ENCODE measurements around the gene RHOH. TPM values are rescaled to one million over a fixed set of nuclear protein-coding genes. Genes with fewer than 3 reads are reported as not detected.

Gene RHOH
- total RNA-seq, 4 donors from 2014 or later = 0.91 to 3.5 (median 1.5) TPM

DNA sequence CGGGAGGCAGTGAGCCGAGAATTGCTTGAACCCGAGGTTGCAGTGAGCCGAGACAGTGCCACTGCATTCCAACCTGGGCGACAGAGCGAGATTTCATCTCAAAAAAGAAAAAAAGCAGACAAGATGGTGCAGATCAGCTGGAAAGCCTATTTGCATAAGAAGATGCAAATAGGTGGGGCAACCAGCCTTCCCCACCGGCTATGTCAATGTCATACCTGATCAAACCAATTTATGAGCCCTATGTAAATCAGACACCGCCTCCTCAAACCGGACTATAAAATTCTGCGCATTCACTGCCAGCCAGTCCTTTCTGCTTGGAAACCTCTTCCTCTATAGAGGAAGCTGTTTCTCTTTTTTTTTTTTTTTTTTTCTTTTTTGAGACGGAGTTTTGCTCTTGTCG is 73.8 kb downstream of the RHOH start:
- Histone ChIP-seq H3K4me1 (no peaks in the 10 kb centered on the region), H3K9me3 (no peaks in the 10 kb centered on the region), H3K36me3 (no peaks in the 10 kb centered on the region), H3K27me3 (no peaks in the 10 kb centered on the region), H3K4me3 (no peak overlapping the region), H3K27ac (no peak overlapping the region)
- no peak for DNase-seq (ENCODE audit: low spot score in 2 of 2)
- WGBS = 85% methylated on average over 12 of the region's 12 CpGs
- TF ChIP-seq, protein P1, sequence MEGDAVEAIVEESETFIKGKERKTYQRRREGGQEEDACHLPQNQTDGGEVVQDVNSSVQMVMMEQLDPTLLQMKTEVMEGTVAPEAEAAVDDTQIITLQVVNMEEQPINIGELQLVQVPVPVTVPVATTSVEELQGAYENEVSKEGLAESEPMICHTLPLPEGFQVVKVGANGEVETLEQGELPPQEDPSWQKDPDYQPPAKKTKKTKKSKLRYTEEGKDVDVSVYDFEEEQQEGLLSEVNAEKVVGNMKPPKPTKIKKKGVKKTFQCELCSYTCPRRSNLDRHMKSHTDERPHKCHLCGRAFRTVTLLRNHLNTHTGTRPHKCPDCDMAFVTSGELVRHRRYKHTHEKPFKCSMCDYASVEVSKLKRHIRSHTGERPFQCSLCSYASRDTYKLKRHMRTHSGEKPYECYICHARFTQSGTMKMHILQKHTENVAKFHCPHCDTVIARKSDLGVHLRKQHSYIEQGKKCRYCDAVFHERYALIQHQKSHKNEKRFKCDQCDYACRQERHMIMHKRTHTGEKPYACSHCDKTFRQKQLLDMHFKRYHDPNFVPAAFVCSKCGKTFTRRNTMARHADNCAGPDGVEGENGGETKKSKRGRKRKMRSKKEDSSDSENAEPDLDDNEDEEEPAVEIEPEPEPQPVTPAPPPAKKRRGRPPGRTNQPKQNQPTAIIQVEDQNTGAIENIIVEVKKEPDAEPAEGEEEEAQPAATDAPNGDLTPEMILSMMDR (IDR thresholded peaks at IDR 0.05) = no peak
- TF ChIP-seq EP300 (IDR thresholded peaks at IDR 0.05) (no peak), POLR2A (IDR thresholded peaks at IDR 0.05) (no peak), POLR2AphosphoS5 (IDR thresholded peaks at IDR 0.05) (no peak)

DNA sequence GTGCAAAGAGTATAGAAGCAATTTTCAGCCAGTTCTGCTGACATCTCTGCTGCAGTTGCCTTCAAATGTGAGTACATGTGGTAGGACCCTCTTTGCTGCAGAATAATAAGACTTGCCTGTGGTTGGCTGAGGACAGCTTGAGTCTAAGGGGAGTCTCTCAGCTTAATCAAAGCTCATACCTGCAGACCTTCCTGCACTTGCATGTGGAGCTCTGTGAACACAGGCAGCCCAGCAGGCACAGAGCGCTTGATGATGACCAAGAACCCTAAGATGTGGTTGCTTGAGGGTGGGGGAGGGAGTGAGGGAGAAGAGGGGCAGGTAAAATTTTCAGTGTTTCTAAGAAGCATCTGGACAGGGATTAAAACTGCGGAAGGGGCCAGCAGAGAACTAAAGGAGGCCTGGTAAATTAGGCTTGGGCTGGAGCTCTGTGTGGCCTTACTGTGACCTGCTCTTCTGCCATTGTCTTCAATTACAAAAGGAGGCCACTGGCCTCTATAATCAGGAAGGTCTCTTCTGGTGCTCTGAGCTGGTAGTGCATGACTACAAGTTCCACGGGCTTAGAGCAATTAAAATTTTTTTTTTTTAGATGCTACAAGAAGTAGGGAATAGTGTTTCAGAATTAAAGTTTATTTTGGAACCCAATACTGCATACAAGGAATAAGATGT is 78.4 kb downstream of the RHOH start:
- Histone ChIP-seq H3K36me3 (no peaks in the 10 kb centered on the region), H3K4me1 (no peaks in the 10 kb centered on the region), H3K4me3 (no peak overlapping the region), H3K9me3 (no peaks in the 10 kb centered on the region), H3K27me3 (no peaks in the 10 kb centered on the region), H3K27ac (no peak overlapping the region)
- WGBS = 85% methylated on average over 3 of the region's 3 CpGs
- no peak for DNase-seq (ENCODE audit: low spot score in 2 of 2)
- TF ChIP-seq EP300 (IDR thresholded peaks at IDR 0.05) (no peak), POLR2A (IDR thresholded peaks at IDR 0.05) (no peak), POLR2AphosphoS5 (IDR thresholded peaks at IDR 0.05) (no peak)
- TF ChIP-seq, protein P1 (IDR thresholded peaks at IDR 0.05) = no peak

DNA sequence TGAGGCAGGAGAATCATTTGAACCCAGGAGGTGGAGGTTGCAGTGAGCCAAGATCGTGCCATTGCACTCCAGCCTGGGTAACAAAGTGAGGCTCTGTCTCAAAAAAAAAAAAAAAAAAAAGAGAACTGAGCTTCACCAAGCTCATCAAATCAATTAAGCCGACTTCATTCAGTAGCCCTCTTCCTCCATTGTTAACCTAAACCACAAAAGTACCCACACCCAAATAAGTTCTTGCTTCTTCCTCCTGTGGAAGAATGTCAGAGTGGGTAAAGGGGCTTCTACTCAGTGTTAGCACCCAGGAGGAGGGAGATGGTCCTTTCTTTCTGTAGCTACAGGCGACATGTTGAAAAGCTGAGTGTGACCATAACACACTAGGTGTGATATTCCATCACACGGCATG is 79.7 kb downstream of the RHOH start:
- H3K4me1 ChIP-seq = no peaks in the 10 kb centered on the region
- H3K27ac ChIP-seq = no peak overlapping the region
- TF ChIP-seq POLR2AphosphoS5 (IDR thresholded peaks at IDR 0.05) (no peak), EP300 (IDR thresholded peaks at IDR 0.05) (no peak), POLR2A (IDR thresholded peaks at IDR 0.05) (no peak)
- TF ChIP-seq, protein P1 (IDR thresholded peaks at IDR 0.05) = no peak
- H3K9me3 ChIP-seq = no peaks in the 10 kb centered on the region
- WGBS = 82% methylated on average over 4 of the region's 4 CpGs
- H3K27me3 ChIP-seq = no peaks in the 10 kb centered on the region
- DNase-seq (ENCODE audit: low spot score in 2 of 2) = no peak
- no peak overlapping the region for H3K4me3 ChIP-seq
- H3K36me3 ChIP-seq = no peaks in the 10 kb centered on the region

DNA sequence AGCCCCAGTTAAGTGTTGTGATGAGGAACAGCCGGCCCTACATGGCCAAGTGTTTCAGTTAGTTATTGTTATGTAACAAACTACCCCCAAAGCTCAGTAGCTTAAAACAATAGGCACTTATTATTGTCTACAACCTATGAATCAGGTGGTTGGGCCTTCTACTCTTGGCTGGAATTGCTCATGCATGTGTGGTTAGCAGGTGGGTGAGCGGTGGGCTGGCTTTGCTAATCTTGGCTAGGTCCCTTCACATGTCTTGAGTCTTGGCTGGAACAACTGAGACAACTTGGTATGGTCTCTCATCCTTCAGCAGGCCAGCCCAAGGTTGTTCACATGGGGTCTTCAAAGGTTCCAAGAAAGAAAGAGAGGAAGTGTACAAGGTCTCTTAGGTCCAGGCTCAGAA is 83.8 kb downstream of the RHOH start:
- Histone ChIP-seq H3K27ac (no peak overlapping the region), H3K9me3 (no peaks in the 10 kb centered on the region), H3K27me3 (no peaks in the 10 kb centered on the region), H3K4me1 (no peaks in the 10 kb centered on the region), H3K36me3 (no peaks in the 10 kb centered on the region), H3K4me3 (no peak overlapping the region)
- TF ChIP-seq POLR2A (IDR thresholded peaks at IDR 0.05) (no peak), POLR2AphosphoS5 (IDR thresholded peaks at IDR 0.05) (no peak), EP300 (IDR thresholded peaks at IDR 0.05) (no peak)
- TF ChIP-seq, protein P1 (IDR thresholded peaks at IDR 0.05) = no peak
- 88% methylated on average over 2 of the region's 2 CpGs for WGBS
- no peak for DNase-seq (ENCODE audit: low spot score in 2 of 2)

DNA sequence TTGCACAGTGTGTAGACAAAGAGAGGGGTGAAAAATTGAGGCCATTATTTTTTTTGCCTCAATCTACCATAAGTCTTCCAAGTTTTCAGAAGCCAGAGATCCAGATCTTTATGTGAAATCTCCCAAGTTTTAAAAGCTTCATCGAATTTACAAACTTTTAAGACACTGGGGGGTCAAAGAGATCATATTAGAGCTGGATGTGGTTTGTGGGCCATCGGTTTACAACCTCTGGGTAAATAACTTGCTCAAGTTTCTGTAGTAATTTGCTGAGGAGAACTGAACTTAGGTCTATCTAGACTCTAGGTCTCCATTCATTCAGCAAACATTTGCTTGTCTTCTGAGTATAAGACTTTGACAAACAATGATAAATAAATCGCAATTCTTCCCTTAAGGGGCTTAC is 84.3 kb downstream of the RHOH start:
- Histone ChIP-seq H3K27ac (no peak overlapping the region), H3K36me3 (no peaks in the 10 kb centered on the region), H3K9me3 (no peaks in the 10 kb centered on the region), H3K27me3 (no peaks in the 10 kb centered on the region), H3K4me1 (no peaks in the 10 kb centered on the region), H3K4me3 (no peak overlapping the region)
- WGBS = 81% methylated on average over 3 of the region's 3 CpGs
- TF ChIP-seq, protein P1 (IDR thresholded peaks at IDR 0.05) = no peak
- no peak for TF ChIP-seq POLR2A (IDR thresholded peaks at IDR 0.05)
- TF ChIP-seq POLR2AphosphoS5 (IDR thresholded peaks at IDR 0.05) = no peak
- TF ChIP-seq EP300 (IDR thresholded peaks at IDR 0.05) = no peak
- DNase-seq (ENCODE audit: low spot score in 2 of 2) = no peak

All from suprapubic skin (tissue), 4 donors.